Gastrocnemius medialis (tissue), 4 donors: ENCODE results near the gene MFN1.

ENCODE experiments used
- CTCF ChIP-seq, 5 experiments: fragments of 450-650 bp in 3 of 5; fragments of 200-600 bp in 2 of 5; sonication (generic) in 2 of 5; IDR thresholded peaks in 4 of 5; conservative IDR thresholded peaks in 1 of 5; 1 replicate in 4 of 5; 2 replicates in 1 of 5; pipeline ENCODE4 v1.5.1; 2016 to 2019; ENCODE audit warnings: antibody characterized with exemption in 5 of 5, mild to moderate bottlenecking in 3 of 5, moderate library complexity in 3 of 5
- POLR2A ChIP-seq, 2 donors: fragments of 450-650 bp; IDR thresholded peaks; one replicate each; pipeline ENCODE4 v1.6.1; 2017; ENCODE audit warnings: antibody characterized with exemption in 2 of 2, mild to moderate bottlenecking in 2 of 2, moderate library complexity in 2 of 2

- no peak for TF ChIP-seq CTCF (IDR thresholded peaks at IDR 0.05 in 4 of 5, conservative IDR thresholded peaks at IDR 0.05 in 1 of 5)
- TF ChIP-seq POLR2A (IDR thresholded peaks at IDR 0.05), result no peak
These were observed 45.9 kb upstream of the MFN1 start for GRCh38 chr3:179301645-179302044.
